ENCODE measurements around the gene GP1BB. TPM values are rescaled to one million over a fixed set of nuclear protein-coding genes. Genes with fewer than 3 reads are reported as not detected.

GP1BB gene
- total and polyA plus RNA-seq, 3 experiments from 2014 or later: not detected

DNA sequence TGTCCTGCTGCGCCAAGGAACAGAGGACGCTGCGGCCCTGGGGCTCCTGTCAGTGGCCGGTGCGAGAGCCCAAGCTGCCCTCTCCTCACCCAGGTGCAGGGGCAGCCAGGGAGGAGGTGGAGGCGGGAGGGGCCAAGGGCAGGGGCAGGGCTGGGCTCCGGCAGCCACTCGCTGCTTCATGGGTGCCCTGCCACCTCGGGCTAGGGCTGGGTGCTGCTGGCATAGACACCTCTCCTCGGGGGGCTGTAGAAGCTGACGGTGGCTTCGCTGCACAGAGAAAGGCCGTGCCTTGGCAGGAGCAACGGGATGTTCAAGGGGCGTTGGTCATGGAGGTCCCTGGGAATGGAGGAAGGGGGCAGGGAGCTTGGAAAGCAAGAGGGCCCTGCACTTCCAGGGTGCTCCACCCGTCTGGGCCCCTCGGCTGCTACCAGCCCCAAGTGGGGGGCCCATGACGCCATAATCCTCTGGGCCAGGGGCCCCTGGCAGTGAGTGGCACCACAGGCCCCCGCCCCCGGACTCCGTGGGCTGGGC lies 35.6 kb downstream of the GP1BB start:
- H3K4me3 ChIP-seq (ENCODE audit: low read length): no peak overlapping the region
- H3K27ac ChIP-seq (ENCODE audit: low read depth, low read length): no peak overlapping the region
- Mint-ChIP-seq H3K36me3 (peaks cover 0 to 4% (median 0%) of the 10 kb centered on the region in 3 donors), H3K9me3 (peaks cover 0 to 4% (median 0%) of the 10 kb centered on the region in 5 donors), H3K4me3 (peak overlapping the region in 3 of 7 donors; percentile 8 to 57 (median 48)), H3K27me3 (peaks cover 46 to 62% of the 10 kb centered on the region in 2 donors), H3K4me1 (peaks cover 28 to 39% (median 30%) of the 10 kb centered on the region in 3 donors), H3K27ac (no peak overlapping the region)
- no peak for DNase-seq
- H3K36me3 ChIP-seq (ENCODE audit: insufficient read depth, low read length): no peaks in the 10 kb centered on the region
- H3K4me1 ChIP-seq (ENCODE audit: insufficient read depth, low read length): peaks cover 30% of the 10 kb centered on the region
- ChIA-PET POLR2A (no interaction called here), CTCF (no interaction called here)
- H3K9me3 ChIP-seq (ENCODE audit: low read length): no peaks in the 10 kb centered on the region
- peaks cover 52% of the 10 kb centered on the region for H3K27me3 ChIP-seq (ENCODE audit: insufficient read depth, low read length, poor library complexity, severe bottlenecking)

DNA sequence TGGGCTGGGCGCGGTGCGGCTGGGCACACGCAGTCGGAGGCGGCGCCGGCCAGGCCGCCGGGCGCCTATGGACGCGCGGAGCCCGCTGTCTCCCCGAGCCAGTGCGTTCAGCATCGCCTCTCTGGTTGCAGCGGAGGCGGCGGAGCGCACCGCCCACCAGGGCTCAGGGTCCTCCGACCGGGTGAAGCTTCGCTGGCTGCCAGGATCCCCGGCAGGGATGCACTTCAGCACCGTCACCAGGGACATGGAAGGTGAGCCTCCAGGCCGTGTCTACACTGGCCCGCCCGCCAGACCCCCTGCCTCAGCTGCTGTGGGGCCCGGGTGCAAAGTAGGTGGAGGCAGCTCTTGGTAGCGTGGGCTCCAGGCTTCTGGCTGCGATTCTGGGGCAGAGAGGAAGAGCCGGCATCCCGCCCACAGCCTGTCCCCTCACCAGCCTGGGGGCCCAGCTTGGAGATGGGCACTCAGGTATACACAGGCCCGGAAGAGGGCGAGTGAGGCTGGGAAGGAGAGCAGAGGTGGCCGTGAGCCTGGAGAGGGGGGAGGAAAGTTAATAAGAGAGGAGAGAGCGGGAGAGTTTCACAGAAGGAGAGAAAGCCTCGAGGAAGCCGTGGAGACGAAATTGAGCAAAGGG lies 36.2 kb downstream of the GP1BB start:
- peaks cover 0 to 4% (median 0%) of the 10 kb centered on the region in 5 donors for H3K9me3 Mint-ChIP-seq
- H3K27ac ChIP-seq (ENCODE audit: low read depth, low read length): peak overlapping the region; percentile 18
- peak overlapping the region in 2 of 8 donors; percentile 52 to 90 for H3K27ac Mint-ChIP-seq
- ChIA-PET POLR2A (no interaction called here), CTCF (no interaction called here)
- peaks cover 30% of the 10 kb centered on the region for H3K4me1 ChIP-seq (ENCODE audit: insufficient read depth, low read length)
- peaks cover 49% of the 10 kb centered on the region for H3K27me3 ChIP-seq (ENCODE audit: insufficient read depth, low read length, poor library complexity, severe bottlenecking)
- no peak overlapping the region for H3K4me3 ChIP-seq (ENCODE audit: low read length)
- peaks cover 28 to 40% (median 30%) of the 10 kb centered on the region in 3 donors for H3K4me1 Mint-ChIP-seq
- no peaks in the 10 kb centered on the region for H3K9me3 ChIP-seq (ENCODE audit: low read length)
- H3K36me3 ChIP-seq (ENCODE audit: insufficient read depth, low read length): no peaks in the 10 kb centered on the region
- DNase-seq: no peak
- peaks cover 47 to 59% of the 10 kb centered on the region in 2 donors for H3K27me3 Mint-ChIP-seq
- peaks cover 0 to 4% (median 0%) of the 10 kb centered on the region in 3 donors for H3K36me3 Mint-ChIP-seq
- H3K4me3 Mint-ChIP-seq: peak overlapping the region; percentile 77 to 89 (median 85)

DNA sequence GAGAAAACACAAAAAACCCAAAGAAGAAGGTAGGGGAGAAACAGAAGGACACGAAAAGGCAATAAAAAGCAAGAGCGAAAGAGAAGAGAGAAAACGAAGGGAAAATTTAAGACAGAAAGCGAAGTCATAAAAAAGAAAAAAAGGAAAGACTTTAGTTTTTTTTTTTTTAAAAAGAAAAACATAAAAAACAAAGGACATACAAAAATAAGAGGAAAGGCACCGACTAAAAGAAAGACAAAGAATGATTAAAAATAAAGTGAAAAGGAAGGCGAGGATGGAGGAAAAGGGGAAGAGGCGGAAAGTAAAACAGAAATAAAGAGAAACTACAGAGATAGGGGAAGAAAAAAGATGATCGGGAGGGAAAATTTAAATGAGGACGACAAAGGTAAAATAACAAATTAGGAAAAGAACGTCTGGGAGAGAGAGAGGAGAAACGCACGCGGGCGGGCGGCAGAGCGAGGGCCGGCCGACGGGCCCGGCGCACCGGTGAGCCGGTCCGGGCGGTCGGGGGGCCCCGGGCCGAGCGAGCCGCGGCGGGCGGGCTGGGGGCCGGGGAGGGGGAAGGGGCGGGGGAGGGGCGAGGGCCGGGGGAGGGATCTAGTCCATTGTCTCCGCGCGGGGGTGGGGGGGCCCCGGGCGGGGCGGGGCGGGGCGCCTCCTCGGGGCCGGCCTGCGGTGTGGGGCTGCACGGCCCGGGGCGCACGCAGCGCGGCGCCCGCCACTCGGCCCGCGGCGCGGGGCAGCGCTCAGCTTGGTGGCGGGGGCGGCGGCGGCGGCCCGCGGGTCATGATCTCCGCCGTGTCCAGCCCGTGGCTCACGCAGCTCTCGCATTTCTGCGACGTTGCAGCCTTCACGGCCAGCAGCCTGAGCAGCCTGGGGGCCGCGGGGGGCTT lies 37.0 kb downstream of the GP1BB start, which contains the start of gene TBX1:
Gene TBX1, plus strand, starts transcription at position 721 of the 893 bp plus-strand sequence. Its CDS starts 66 bp downstream, at position 787.
- H3K27ac Mint-ChIP-seq: peak within 1 kb of the TSS in 3 of 8 donors; percentile 52 to 90 (median 64)
- peaks cover 52 to 64% of the 10 kb centered on the region in 2 donors for H3K27me3 Mint-ChIP-seq
- Histone ChIP-seq H3K36me3 (ENCODE audit: insufficient read depth, low read length) (no peaks in the 10 kb centered on the region), H3K27me3 (ENCODE audit: insufficient read depth, low read length, poor library complexity, severe bottlenecking) (peaks cover 46% of the 10 kb centered on the region), H3K27ac (ENCODE audit: low read depth, low read length) (peak within 1 kb of the TSS; percentile 72), H3K9me3 (ENCODE audit: low read length) (no peaks in the 10 kb centered on the region), H3K4me3 (ENCODE audit: low read length) (no peak within 1 kb of the TSS), H3K4me1 (ENCODE audit: insufficient read depth, low read length) (peaks cover 30% of the 10 kb centered on the region)
- peak within 1 kb of the TSS; percentile 77 to 89 (median 85) for H3K4me3 Mint-ChIP-seq
- no peak for DNase-seq
- peaks cover 0 to 4% (median 0%) of the 10 kb centered on the region in 5 donors for H3K9me3 Mint-ChIP-seq
- CTCF ChIA-PET: no interaction called here
- peaks cover 0 to 4% (median 0%) of the 10 kb centered on the region in 3 donors for H3K36me3 Mint-ChIP-seq
- POLR2A ChIA-PET: no interaction called here
- H3K4me1 Mint-ChIP-seq: peaks cover 31 to 44% (median 34%) of the 10 kb centered on the region in 3 donors

DNA sequence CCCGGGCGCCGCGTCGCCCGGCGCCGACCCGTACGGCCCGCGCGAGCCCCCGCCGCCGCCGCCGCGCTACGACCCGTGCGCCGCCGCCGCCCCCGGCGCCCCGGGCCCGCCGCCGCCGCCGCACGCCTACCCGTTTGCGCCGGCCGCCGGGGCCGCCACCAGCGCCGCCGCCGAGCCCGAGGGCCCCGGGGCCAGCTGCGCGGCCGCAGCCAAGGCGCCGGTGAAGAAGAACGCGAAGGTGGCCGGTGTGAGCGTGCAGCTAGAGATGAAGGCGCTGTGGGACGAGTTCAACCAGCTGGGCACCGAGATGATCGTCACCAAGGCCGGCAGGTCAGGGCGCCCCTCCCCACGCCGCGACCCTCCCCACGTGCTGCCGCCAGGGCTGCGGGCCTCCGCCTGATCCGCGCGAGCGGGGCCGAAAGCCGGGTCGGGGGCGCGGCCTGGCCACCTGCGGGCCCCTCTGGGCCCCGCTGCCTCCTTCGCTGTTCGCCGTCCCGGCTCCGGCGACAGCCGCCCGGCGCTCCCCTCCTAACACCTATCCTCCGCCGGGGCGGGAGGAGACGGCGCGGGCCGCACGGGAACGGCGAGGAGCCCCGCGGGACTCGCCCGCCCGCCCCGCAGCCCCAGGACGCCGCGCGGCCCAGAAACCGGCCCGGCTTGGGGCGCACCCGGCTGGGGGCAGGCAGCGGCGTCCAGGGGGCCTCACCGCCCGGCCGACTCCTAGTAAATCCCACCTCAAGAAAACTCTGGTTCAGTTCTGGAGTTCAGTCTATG lies 37.8 kb downstream of the GP1BB start:
- Mint-ChIP-seq H3K36me3 (peaks cover 0 to 4% (median 0%) of the 10 kb centered on the region in 3 donors), H3K27me3 (peaks cover 49 to 62% of the 10 kb centered on the region in 2 donors), H3K4me1 (peaks cover 29 to 42% (median 30%) of the 10 kb centered on the region in 3 donors), H3K9me3 (peaks cover 0 to 4% (median 0%) of the 10 kb centered on the region in 5 donors), H3K4me3 (peak overlapping the region; percentile 16 to 76 (median 70)), H3K27ac (peak overlapping the region in 1 of 8 donors; percentile 49)
- peaks cover 24% of the 10 kb centered on the region for H3K4me1 ChIP-seq (ENCODE audit: insufficient read depth, low read length)
- H3K36me3 ChIP-seq (ENCODE audit: insufficient read depth, low read length): no peaks in the 10 kb centered on the region
- ChIA-PET POLR2A (no interaction called here), CTCF (no interaction called here)
- H3K4me3 ChIP-seq (ENCODE audit: low read length): no peak overlapping the region
- DNase-seq: no peak
- no peaks in the 10 kb centered on the region for H3K9me3 ChIP-seq (ENCODE audit: low read length)
- peak overlapping the region; percentile 72 for H3K27ac ChIP-seq (ENCODE audit: low read depth, low read length)
- H3K27me3 ChIP-seq (ENCODE audit: insufficient read depth, low read length, poor library complexity, severe bottlenecking): peaks cover 41% of the 10 kb centered on the region

DNA sequence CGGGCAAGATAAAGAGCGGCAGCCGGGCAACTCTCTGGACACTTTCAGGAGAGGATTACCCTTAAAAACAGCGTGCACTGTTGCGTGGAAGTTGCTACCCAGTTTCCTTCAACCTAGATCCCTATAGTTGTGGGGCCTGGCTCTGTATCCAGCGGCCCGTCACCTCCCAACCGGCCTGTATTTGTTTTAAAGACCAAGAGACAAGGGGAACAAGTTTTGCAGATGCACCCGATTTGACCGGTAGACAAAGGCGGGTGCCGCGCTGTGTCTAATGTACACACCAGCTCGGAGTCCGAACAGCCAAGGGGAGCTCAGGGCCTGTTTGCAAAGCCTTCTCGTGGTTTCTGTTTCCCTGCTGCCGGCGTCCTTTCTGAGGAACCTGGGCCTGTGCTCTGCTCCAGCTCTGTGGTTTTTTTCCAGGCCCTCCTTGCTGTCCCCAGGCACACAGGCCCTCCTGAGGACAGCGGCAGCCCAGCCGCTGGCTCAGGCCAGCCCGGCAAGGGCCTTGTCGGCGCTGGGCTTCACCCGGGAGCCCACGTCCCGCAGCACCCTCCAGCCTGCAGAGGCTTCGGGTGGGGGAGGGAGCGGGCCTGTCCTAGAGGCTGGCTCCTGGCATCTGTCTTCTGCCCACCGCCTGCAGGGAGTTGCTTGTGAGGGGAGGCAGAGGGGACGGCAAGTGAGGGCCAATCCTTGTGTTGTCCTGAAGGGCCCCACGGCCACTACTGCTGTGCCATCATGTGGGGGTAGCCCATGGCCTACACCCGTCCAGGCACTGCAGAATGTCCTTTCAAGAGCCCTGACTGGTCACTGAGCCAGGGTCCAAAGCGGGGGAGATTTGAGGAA lies 38.6 kb downstream of the GP1BB start:
- CTCF ChIA-PET: no interaction called here
- no peaks in the 10 kb centered on the region for H3K9me3 ChIP-seq (ENCODE audit: low read length)
- H3K4me1 Mint-ChIP-seq: peaks cover 25 to 39% (median 27%) of the 10 kb centered on the region in 3 donors
- H3K36me3 ChIP-seq (ENCODE audit: insufficient read depth, low read length): no peaks in the 10 kb centered on the region
- H3K27ac ChIP-seq (ENCODE audit: low read depth, low read length): peak overlapping the region; percentile 72
- peaks cover 20% of the 10 kb centered on the region for H3K4me1 ChIP-seq (ENCODE audit: insufficient read depth, low read length)
- POLR2A ChIA-PET: no interaction called here
- H3K9me3 Mint-ChIP-seq: peaks cover 0 to 4% (median 0%) of the 10 kb centered on the region in 5 donors
- H3K4me3 Mint-ChIP-seq: peak overlapping the region; percentile 16 to 76 (median 70)
- DNase-seq: no peak
- H3K4me3 ChIP-seq (ENCODE audit: low read length): no peak overlapping the region
- peak overlapping the region in 1 of 8 donors; percentile 49 for H3K27ac Mint-ChIP-seq
- H3K36me3 Mint-ChIP-seq: peaks cover 0 to 4% (median 0%) of the 10 kb centered on the region in 3 donors
- H3K27me3 ChIP-seq (ENCODE audit: insufficient read depth, low read length, poor library complexity, severe bottlenecking): peaks cover 40% of the 10 kb centered on the region
- peaks cover 44 to 58% of the 10 kb centered on the region in 2 donors for H3K27me3 Mint-ChIP-seq

DNA sequence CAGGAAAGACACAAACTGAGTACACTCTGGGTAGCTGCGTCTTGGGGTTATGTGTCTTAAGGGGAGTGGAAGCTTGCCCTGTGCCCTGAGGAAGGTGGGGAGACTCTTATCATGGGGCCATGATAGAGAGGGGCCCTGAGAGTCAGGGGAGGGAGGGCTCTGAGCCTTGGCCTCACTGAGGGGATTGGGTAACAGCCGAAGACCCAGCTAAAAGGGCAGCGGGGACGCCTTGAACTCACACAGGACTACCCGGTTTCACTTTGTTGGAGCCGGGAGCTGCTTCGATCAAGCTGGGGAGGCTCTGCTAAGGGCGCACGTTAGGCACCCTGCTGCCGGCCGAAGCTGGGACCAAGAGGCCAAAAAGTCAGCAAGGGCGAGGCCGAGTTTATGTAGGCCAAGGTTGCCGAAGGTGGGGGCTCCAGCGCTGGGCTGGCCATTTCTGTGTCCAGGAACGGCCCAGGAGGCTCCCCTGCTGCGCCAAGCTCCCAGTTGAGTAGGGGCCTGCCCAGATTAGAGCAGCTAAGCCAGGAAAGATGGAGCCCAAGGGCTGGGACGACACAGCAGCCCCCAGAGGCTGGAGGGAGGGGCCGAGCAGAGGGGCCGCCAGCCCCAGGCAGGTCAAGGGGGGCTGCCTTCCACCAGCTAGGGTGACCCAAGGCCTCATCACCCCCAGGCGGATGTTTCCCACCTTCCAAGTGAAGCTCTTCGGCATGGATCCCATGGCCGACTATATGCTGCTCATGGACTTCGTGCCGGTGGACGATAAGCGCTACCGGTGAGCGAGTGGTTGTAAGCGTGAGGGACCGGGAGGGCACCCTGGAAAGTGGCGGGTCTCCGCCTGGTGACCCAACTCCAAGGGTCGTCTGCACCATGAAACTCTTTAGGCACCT lies 39.5 kb downstream of the GP1BB start:
- Mint-ChIP-seq H3K27me3 (peaks cover 46 to 60% of the 10 kb centered on the region in 2 donors), H3K4me1 (peaks cover 18 to 40% (median 25%) of the 10 kb centered on the region in 3 donors), H3K9me3 (peaks cover 0 to 3% (median 0%) of the 10 kb centered on the region in 5 donors), H3K4me3 (peak overlapping the region in 1 of 7 donors; percentile 1), H3K36me3 (peaks cover 0 to 4% (median 0%) of the 10 kb centered on the region in 3 donors), H3K27ac (peak overlapping the region in 1 of 8 donors; percentile 47)
- Histone ChIP-seq H3K27me3 (ENCODE audit: insufficient read depth, low read length, poor library complexity, severe bottlenecking) (peaks cover 46% of the 10 kb centered on the region), H3K4me3 (ENCODE audit: low read length) (no peak overlapping the region), H3K4me1 (ENCODE audit: insufficient read depth, low read length) (peaks cover 21% of the 10 kb centered on the region), H3K36me3 (ENCODE audit: insufficient read depth, low read length) (no peaks in the 10 kb centered on the region), H3K9me3 (ENCODE audit: low read length) (no peaks in the 10 kb centered on the region), H3K27ac (ENCODE audit: low read depth, low read length) (peak overlapping the region; percentile 72)
- CTCF ChIA-PET: interaction anchor here (1.0 kb wide), 1 partner anchor 32 kb away, joined by 3 read pairs; no protein-coding TSS in a partner anchor
- POLR2A ChIA-PET: no interaction called here
- DNase-seq: no peak
